Adrenal gland (tissue), 12 donors: ENCODE measurements around the gene CRACR2B. TPM values are rescaled to one million over a fixed set of nuclear protein-coding genes. Genes with fewer than 3 reads are reported as not detected.

Source experiments
- DNase-seq, 7 donors: peaks; one replicate each; pipeline ENCODE4 v3.0.0-alpha.2; 2019 to 2020
- H3K27ac ChIP-seq, 5 donors: fragments of 200-600 bp; sonication (generic) in 4 of 5; 1 replicate in 3 of 5; 2 replicates in 2 of 5; pipeline versions ENCODE4 v1.5.1 to v1.8.0; 2016 to 2020; ENCODE audit warnings: mild to moderate bottlenecking in 1 of 5
- H3K27me3 ChIP-seq: fragments of 200-600 bp; 2 replicates; pipeline ENCODE4 v1.8.0; 2021
- H3K36me3 ChIP-seq, 2 donors: fragments of 200-600 bp; replicated peaks in 1 of 2; 1 replicate in 1 of 2; 2 replicates in 1 of 2; pipeline versions ENCODE4 v1.5.1 to v1.8.0; 2018 to 2022
- H3K4me1 ChIP-seq, 2 donors: fragments of 200-600 bp; replicated peaks in 1 of 2; 1 replicate in 1 of 2; 2 replicates in 1 of 2; pipeline versions ENCODE4 v1.5.1 to v1.8.0; 2018 to 2021
- H3K4me3 ChIP-seq, 4 donors: fragments of 200-600 bp; sonication (generic) in 3 of 4; one replicate each; pipeline ENCODE4 v1.5.1; 2016 to 2018
- H3K9me3 ChIP-seq, 3 donors: fragments of 200-600 bp; sonication (generic) in 1 of 3; replicated peaks in 1 of 3; 1 replicate in 2 of 3; 2 replicates in 1 of 3; pipeline versions ENCODE4 v1.5.1 to v1.8.0; 2016 to 2021
- CTCF ChIP-seq, 6 experiments: fragments of 450-650 bp in 4 of 6; fragments of 200-600 bp in 2 of 6; sonication (generic) in 1 of 6; IDR thresholded peaks; 1 replicate in 5 of 6; 2 replicates in 1 of 6; pipeline versions ENCODE4 v1.5.1 to v1.8.0; 2016 to 2021; ENCODE audit warnings: antibody characterized with exemption in 6 of 6, mild to moderate bottlenecking in 2 of 6, moderate library complexity in 1 of 6
- POLR2A ChIP-seq, 2 donors: fragments of 450-650 bp; IDR thresholded peaks; one replicate each; pipeline ENCODE4 v1.6.1; 2017; ENCODE audit warnings: antibody characterized with exemption in 2 of 2, mild to moderate bottlenecking in 2 of 2, moderate library complexity in 1 of 2
- WGBS, 4 donors: extraction: QIAGEN DNeasy Blood & Tissue Kit in 2 of 4; methylation state at CpG; one replicate each; pipeline versions ENCODE4 v1.1.5 to v1.1.7; 2013 to 2017; 5-methylcytosine and 5-hydroxymethylcytosine counted together
- intact Hi-C, 2 donors: fragments of 100-400 bp; cut with DNase I; formaldehyde crosslinking; loops; one replicate each; pipeline versions ENCODE4 v1.14.1 to v1.15.0; 2022 to 2023
- polyA plus RNA-seq, 3 donors: library from polyadenylated mRNA; stranded (reverse); fragments of 200-250 nt in 2 of 3; fragments of 350-450 nt in 1 of 3; fragmentation: Illumina TruSeq in 1 of 3; extraction: RNeasy Lipid Tissue Mini Kit (QIAGEN cat#74804) in 1 of 3; gene quantifications; one replicate each; pipeline ENCODE4 v1.2.3, GENCODE V29; 2013 to 2014
- total RNA-seq, 9 donors: library from RNA; depleted of rRNA in 4 of 9; stranded (reverse); fragments of >200 nt in 4 of 9; fragments of 120-200 nt in 1 of 9; fragmentation: NEBNext Ultra II Directional in 1 of 9; extraction: Animal tissue kit (Norgen Biotek cat#: 25700) in 1 of 9; gene quantifications; one replicate each; pipeline versions ENCODE4 v1.1.0 to v1.2.4, GENCODE V29; 2013 to 2023
- donor health status: healthy with polysubstance abuse.
- donor health status: Bipolar disorder and iron deficiency.
- donor health status: DM: yes; HTN: yes; CAD: no.
- donor health status: DM: no; HTN: no; CAD: no.
- donor health status: DM: no; HTN: no; CAD: no.
- donor health status: DM: yes; HTN: yes; CAD: no.

Gene CRACR2B
- total and polyA plus RNA-seq, 12 donors, result 1.0 to 91.3 (median 15.6) TPM

GRCh38 chr11:850775-851763 lies 23.4 kb downstream of the CRACR2B start:
- Histone ChIP-seq H3K4me1 (peaks cover 10 to 13% of the 10 kb centered on the region in 2 donors), H3K27ac (no peak overlapping the region), H3K27me3 (no peaks in the 10 kb centered on the region), H3K4me3 (no peak overlapping the region), H3K9me3 (no peaks in the 10 kb centered on the region), H3K36me3 (no peaks in the 10 kb centered on the region)
- DNase-seq, result no peak
- no peak for TF ChIP-seq CTCF (IDR thresholded peaks at IDR 0.05)
- TF ChIP-seq POLR2A (IDR thresholded peaks at IDR 0.05), result no peak
- intact Hi-C loops, result no loop called here
- 43 to 92% (median 59%) methylated on average over 2 to 28 of the region's 28 CpGs for WGBS, 4 donors

GRCh38 chr11:852762-853161 lies 25.0 kb downstream of the CRACR2B start:
- intact Hi-C loops, result no loop called here
- H3K4me1 ChIP-seq, result peaks cover 10 to 13% of the 10 kb centered on the region in 2 donors

DNA sequence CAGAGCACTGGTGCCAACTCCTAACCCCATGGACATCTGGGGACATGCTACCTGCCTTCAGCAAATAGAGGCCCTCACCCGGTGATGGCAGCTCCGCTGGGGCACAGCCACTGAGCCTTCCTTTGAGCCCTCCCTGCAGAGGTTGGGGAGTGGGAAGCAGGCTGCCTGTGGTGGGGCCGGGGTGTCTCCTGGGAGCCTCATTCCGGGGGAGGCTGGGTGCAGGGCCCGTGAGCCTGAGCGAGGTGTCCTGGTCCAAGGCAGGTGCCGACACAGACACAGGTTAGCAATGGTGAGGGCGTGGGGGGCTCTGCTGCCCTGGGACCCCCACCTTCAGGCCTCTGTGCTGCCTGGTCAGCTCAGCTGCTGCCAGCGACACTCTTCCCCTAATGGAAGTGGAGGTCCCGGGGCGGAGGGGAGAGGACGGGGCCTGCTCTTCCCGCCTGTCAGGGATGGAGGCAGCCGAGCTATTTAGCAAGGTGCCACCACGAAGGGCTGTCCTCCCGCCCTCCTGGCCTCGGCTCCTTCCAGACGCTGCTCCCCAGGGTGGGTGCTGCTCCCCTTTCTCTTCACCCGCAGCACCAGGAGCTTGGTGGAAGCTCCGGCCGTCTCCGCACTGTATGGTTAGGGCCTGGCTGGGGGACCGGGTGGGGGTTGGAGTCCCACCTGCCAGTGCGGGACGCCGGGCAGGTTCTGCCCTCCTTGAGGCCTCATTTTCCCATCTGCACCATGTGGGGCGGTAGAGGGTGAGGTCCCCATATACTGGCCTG lies 26.1 kb downstream of the CRACR2B start:
- H3K27ac ChIP-seq, result no peak overlapping the region
- intact Hi-C loops, result no loop called here
- no peaks in the 10 kb centered on the region for H3K36me3 ChIP-seq
- no peaks in the 10 kb centered on the region for H3K9me3 ChIP-seq
- no peaks in the 10 kb centered on the region for H3K27me3 ChIP-seq
- no peak for DNase-seq
- no peak overlapping the region for H3K4me3 ChIP-seq
- H3K4me1 ChIP-seq, result peaks cover 4 to 6% of the 10 kb centered on the region in 2 donors
- 91 to 95% (median 93%) methylated on average over 22 to 27 of the region's 27 CpGs for WGBS, 4 donors
- TF ChIP-seq POLR2A (IDR thresholded peaks at IDR 0.05), result no peak
- no peak for TF ChIP-seq CTCF (IDR thresholded peaks at IDR 0.05)

More at GRCh38 chr11:852762-853161, 25.0 kb downstream of the CRACR2B start:
- H3K9me3 ChIP-seq, result no peaks in the 10 kb centered on the region
- H3K36me3 ChIP-seq, result no peaks in the 10 kb centered on the region
- H3K27ac ChIP-seq, result no peak overlapping the region
- TF ChIP-seq POLR2A (IDR thresholded peaks at IDR 0.05) (no peak), CTCF (IDR thresholded peaks at IDR 0.05) (no peak)
- H3K4me3 ChIP-seq, result no peak overlapping the region
- DNase-seq, result no peak
- no peaks in the 10 kb centered on the region for H3K27me3 ChIP-seq
- WGBS, 4 donors, result 79 to 93% (median 88%) methylated on average over 5 to 15 of the region's 15 CpGs
